Suprapubic skin (tissue), 4 donors: ENCODE measurements around the gene CCNB1. TPM values are rescaled to one million over a fixed set of nuclear protein-coding genes. Genes with fewer than 3 reads are reported as not detected.

ENCODE experiments used
- DNase-seq, 2 donors: peaks; one replicate each; pipeline ENCODE4 v3.0.0-alpha.2; 2019; ENCODE audit warnings: low spot score in 2 of 2
- H3K27ac ChIP-seq: fragments of 200-600 bp; sonication (generic); one replicate; pipeline ENCODE4 v1.5.1; 2019
- H3K27me3 ChIP-seq: fragments of 200-600 bp; sonication (generic); one replicate; pipeline ENCODE4 v1.5.1; 2019
- H3K36me3 ChIP-seq: fragments of 200-600 bp; sonication (generic); one replicate; pipeline ENCODE4 v1.5.1; 2019
- H3K4me1 ChIP-seq: fragments of 200-600 bp; sonication (generic); one replicate; pipeline ENCODE4 v1.5.1; 2019
- H3K4me3 ChIP-seq: fragments of 200-600 bp; sonication (generic); one replicate; pipeline ENCODE4 v1.5.1; 2019; ENCODE audit warnings: mild to moderate bottlenecking
- H3K9me3 ChIP-seq: fragments of 200-600 bp; sonication (generic); one replicate; pipeline ENCODE4 v1.5.1; 2019
- CTCF ChIP-seq, 2 donors: fragments of 200-600 bp in 1 of 2; fragments of 450-650 bp in 1 of 2; sonication (generic) in 1 of 2; IDR thresholded peaks; one replicate each; pipeline ENCODE4 v1.5.1; 2016 to 2019; ENCODE audit warnings: antibody characterized with exemption in 2 of 2, mild to moderate bottlenecking in 1 of 2, moderate library complexity in 1 of 2
- EP300 ChIP-seq: sonication (generic); formaldehyde crosslinking; IDR thresholded peaks from one replicate; pipeline ENCODE4 v1.6.1; 2017; ENCODE audit warnings: antibody characterized with exemption
- POLR2A ChIP-seq, 2 donors: fragments of 450-650 bp; IDR thresholded peaks; one replicate each; pipeline ENCODE4 v1.6.1; 2017; ENCODE audit warnings: antibody characterized with exemption in 2 of 2, mild to moderate bottlenecking in 2 of 2, moderate library complexity in 2 of 2
- POLR2AphosphoS5 ChIP-seq, 3 donors: sonication (generic); formaldehyde crosslinking; IDR thresholded peaks; one replicate each; pipeline ENCODE4 v1.6.1; 2017; ENCODE audit warnings: antibody characterized with exemption in 3 of 3
- WGBS: methylation state at CpG from one replicate; pipeline ENCODE4 v1.1.5; 2018; 5-methylcytosine and 5-hydroxymethylcytosine counted together
- total RNA-seq, 4 donors: library from RNA; depleted of rRNA; stranded (reverse); fragments of >200 nt; gene quantifications; one replicate each; pipeline ENCODE4 v1.1.0, GENCODE V29; 2016

Gene CCNB1
- total RNA-seq, 4 donors from 2014 or later: 8.5 to 19.9 (median 10.8) TPM

GRCh38 chr5:69225860-69226259 lies 58.9 kb downstream of the CCNB1 start:
- DNase-seq: no peak
- Histone ChIP-seq H3K4me3 (no peak overlapping the region), H3K4me1 (no peaks in the 10 kb centered on the region), H3K27me3 (no peaks in the 10 kb centered on the region), H3K36me3 (peaks cover 40% of the 10 kb centered on the region), H3K27ac (no peak overlapping the region), H3K9me3 (no peaks in the 10 kb centered on the region)
- TF ChIP-seq CTCF (IDR thresholded peaks at IDR 0.05) (no peak), EP300 (no peak), POLR2A (IDR thresholded peaks at IDR 0.05) (no peak), POLR2AphosphoS5 (IDR thresholded peaks at IDR 0.05) (no peak)
- WGBS: 96% methylated on average over 4 of the region's 4 CpGs

Other genes starting within 250 kb of the CCNB1 start
- 10 to 100 TPM; 22.0 to 43.9 (median 40.0) TPM for gene SLC30A5, start 73.1 kb upstream of the CCNB1 start, total RNA-seq
- gene CENPH, start 22.4 kb downstream of the CCNB1 start, total RNA-seq: 1 to 10 TPM; 5.4 to 8.5 (median 6.5) TPM
- 10 to 100 TPM; 25.7 to 37.2 (median 31.2) TPM for gene CDK7, start 67.7 kb downstream of the CCNB1 start, total RNA-seq
- gene CCDC125, start 165.7 kb downstream of the CCNB1 start, total RNA-seq: 10 to 100 TPM in 1 of 4 donors, 1 to 10 TPM in 3; 5.5 to 17.7 (median 6.6) TPM
- 10 to 100 TPM; 14.0 to 43.6 (median 19.4) TPM for gene AK6, start 202.4 kb downstream of the CCNB1 start, total RNA-seq
- 10 to 100 TPM; 31.4 to 42.0 (median 39.2) TPM for gene TAF9, start 202.4 kb downstream of the CCNB1 start, total RNA-seq
- gene RAD17, start 202.7 kb downstream of the CCNB1 start, total RNA-seq: 10 to 100 TPM; 13.0 to 21.1 (median 15.0) TPM
- 10 to 100 TPM; 22.5 to 29.4 (median 26.0) TPM for gene MARVELD2, start 248.0 kb downstream of the CCNB1 start, total RNA-seq